Stimulated activated CD4-positive, alpha-beta T cell treated with anti-CD3 and anti-CD28 coated beads, Interleukin-2, amount 100 ng/mL, for 24 hours (primary cell): ENCODE data around the gene VEZF1.
A peak's percentile ranks its signal among the peaks of the same experiment; 100 is the strongest.

Experiments
- DNase-seq, 2 donors: peaks; one replicate each; pipeline ENCODE4 v3.0.0-alpha.2; 2020

The VEZF1 gene, protein sequence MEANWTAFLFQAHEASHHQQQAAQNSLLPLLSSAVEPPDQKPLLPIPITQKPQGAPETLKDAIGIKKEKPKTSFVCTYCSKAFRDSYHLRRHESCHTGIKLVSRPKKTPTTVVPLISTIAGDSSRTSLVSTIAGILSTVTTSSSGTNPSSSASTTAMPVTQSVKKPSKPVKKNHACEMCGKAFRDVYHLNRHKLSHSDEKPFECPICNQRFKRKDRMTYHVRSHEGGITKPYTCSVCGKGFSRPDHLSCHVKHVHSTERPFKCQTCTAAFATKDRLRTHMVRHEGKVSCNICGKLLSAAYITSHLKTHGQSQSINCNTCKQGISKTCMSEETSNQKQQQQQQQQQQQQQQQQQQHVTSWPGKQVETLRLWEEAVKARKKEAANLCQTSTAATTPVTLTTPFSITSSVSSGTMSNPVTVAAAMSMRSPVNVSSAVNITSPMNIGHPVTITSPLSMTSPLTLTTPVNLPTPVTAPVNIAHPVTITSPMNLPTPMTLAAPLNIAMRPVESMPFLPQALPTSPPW

DNA sequence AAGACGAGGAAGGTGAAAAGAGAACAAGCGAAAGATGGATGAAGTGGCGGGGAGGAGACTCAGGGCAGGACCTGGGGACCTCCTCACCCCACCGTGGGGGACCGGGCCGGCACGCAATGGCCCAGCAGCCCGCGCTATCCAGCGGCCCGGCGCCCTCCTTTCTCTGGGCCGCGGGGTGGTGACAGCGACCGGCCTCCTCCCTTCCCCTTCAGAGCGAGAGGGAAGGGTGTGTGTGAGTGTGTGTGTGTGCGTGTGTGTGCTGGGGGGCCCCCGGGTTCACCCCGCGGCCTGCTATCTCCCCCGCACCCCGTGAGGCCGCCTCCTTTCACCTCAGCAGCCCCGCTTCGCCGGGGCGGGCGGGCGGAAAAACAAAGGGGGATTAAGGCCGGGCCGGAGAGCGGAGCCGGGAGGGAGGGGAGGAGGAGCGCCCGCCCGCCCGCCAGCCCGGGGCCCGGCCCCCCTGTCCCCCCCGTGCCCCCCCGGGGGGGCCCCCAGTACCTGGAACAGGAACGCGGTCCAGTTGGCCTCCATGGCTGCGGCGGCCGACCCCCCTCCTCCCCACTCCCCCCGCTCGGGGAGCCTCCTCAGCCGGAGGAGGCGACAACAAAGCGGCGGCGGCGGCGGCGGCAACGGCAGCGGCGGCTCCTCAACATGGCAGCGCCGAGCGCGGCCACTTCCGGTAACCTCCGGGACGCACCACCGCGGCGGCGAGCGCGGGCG is at the start of gene VEZF1:
TSS of gene VEZF1 (minus strand) at position 674 of the 720 bp plus-strand sequence. CDS start at position 531, 143 bp downstream.
- peak; percentile 79 to 82 for DNase-seq

DNA sequence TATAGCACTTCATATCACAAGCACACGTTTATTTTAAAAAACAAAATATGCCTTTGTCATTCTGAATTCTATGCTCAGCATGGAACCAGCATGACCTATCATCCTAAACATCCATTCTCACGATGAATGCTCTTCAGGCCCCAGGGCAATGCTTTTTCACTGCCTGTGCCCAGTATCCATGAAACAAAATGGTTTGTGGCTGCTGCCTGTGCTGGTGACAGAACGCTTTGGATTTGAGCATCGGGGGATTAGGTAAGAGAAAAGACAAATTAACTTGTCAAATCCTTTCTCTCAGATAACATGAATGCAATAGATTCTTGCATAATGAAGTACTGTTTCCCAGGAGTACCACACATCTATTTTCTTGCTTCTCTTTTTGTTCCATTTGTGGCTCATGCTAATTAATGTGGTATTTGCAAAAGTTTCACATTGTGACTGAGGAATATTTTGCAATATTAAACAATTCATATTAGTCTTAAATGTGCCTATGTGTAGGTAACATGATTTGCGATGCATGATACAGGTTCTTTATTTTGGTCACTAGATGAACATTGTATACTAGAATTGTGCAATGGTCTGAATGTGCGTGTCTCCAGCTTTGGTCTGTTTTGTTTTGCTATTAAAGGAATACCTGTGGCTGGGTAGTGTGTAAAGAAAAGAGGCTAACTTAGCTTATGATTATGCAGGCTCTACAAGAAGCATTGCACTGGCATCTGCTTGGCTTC is 44.8 kb upstream of the VEZF1 start:
- no peak for DNase-seq

DNA sequence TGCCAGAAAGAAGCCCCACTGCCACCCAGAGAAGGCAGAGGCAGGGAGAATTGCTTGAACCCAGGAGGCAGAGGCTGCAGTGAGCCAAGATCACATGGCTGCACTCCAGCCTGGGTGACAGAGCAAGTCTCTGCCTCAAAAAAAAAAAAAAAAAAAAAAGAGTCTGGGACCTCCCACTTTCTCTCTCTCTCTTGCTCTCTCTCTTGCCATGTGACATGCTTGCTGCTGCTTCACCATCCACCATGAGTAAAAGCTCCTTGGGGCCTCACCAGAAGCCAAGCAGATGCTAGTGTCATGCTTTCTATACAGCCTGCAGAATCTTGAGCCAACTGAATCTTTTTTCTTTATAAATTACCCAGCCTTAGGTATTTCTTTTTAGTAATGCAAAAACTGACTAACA is 40.5 kb upstream of the VEZF1 start:
- DNase-seq: no peak

DNA sequence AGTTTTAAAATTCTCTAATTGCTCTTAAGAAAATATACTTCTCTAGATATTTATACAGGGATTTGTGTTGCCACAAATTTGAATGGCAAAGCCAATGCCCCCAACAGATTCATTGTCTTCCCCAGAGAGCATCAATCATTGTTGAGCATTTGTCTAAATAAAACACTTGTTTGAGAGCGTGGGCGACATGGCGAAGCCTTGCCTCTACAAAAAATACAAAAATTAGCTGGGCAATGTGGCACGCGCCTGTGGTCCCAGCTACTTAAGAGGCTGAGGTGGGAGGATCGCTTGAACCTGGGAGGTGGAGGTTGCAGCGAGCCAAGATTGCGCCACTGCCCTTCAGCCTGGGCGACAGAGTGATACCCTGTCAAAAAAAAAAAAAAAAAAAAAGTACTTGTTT is 32.3 kb upstream of the VEZF1 start:
- DNase-seq: no peak

DNA sequence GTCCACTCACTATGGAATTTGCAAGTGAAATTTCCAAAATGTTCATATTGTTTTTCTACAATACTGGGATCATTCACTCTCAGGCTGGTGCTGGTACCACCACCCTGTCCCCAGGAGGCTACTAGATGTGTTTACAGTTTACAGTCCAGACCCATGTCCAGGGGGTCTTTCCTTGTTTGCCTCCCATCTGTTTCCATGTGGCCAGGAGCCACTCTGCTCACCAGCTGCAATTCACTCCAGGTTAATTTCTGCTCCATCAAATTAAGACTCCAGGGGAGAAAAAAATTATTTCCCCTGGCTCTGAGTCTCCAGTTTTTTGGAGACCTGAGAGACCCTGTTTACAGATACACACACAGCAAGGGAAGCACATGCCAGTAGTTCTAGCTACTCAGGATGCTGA is 31.5 kb upstream of the VEZF1 start:
- DNase-seq: no peak

DNA sequence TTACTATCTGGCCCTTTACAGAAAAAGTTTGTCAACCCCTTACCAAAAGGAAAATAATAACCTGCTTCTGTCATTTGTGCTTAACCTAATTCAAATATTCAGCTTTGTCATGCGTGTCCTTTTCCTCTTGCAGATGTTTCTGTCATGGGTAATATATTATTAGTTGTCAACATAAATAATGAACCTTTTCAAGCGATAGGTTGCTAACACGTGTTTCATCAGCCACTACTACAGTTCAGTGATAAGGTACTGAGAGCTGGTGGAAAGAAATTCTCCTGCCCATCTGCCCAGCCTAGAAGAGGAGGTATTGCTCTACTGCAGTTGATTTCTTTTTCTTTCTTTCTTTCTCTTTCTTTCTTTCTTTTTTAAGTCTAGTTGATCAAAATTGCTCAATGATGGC is 31.0 kb upstream of the VEZF1 start:
- no peak for DNase-seq

DNA sequence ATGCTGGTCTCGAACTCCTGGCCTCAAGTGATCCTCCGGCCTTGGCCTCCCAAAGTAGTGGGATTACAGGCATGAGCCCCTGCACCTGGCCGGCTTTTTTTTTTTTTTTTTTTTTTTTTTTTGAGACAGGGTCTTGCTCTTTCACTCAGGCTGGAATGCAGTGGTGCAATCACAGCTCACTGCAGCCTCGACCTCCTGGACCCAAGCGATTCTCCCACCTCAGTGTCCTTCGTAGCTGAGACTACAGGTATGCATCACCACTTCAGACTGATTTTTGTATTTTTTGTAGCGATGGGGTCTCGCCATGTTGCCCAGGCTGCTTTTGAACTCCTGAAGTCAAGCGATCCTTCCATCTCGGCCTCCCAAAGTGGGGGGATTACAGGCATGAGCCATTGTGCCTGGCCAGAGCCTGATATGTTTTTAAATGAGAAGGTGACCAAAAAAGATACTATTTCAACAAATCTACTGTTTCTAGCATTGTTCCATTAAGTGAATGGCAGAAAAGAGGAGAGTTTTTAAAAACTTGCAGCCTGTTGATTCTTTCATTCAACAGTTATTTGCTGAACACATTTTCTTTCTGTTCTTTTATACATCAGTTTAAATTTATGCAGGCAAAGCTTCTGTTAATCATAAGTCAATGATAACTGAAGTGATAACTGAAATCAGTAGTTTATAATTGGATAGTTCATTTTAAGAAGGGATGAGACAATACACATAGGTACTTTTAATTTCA is 22.2 kb upstream of the VEZF1 start:
- no peak for DNase-seq

DNA sequence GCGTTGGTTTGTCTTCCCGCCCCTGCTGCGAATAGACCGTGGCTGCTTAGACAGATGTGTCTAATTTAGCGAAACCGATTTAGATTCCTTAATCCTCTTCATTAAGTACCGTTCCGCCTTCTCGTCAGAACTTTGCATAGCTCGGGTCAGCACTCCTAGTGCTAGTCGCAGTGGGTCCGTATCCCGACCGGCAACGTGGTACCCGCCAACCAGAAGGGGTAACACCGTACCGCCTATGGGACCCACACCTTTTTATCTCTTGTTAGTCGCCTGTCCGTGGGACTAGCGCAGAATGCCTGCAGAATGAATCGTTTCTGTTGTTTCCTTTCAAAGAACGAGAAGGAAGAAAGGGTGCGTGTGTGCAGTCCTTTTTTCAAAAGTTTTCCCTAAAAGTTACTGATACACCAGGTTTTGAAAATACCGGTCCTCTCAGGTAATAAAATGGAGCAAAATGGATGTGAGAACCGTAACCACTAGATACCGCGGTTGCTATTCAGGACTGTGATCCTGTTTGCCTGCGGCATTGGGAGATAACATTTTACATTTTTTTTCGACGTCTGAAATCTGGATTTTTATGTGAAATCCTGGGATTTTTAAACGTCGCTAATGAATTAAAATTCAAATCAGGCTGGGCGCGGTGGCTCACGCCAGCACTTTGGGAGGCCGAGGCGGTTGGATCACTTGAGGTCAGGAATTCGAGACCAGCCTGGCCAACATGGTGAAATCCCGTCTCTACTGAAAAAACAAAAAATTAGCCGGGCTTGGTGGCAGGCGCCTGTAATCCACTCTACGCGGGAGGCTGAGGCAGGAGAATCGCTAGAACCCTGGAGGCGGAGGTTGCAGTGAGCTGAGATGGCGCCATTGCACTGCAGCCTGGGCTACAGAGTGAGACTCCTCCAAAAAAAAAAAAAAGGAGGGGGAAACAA is 20.0 kb upstream of the VEZF1 start:
- DNase-seq: peak in 1 of 2 donors; percentile 25

DNA sequence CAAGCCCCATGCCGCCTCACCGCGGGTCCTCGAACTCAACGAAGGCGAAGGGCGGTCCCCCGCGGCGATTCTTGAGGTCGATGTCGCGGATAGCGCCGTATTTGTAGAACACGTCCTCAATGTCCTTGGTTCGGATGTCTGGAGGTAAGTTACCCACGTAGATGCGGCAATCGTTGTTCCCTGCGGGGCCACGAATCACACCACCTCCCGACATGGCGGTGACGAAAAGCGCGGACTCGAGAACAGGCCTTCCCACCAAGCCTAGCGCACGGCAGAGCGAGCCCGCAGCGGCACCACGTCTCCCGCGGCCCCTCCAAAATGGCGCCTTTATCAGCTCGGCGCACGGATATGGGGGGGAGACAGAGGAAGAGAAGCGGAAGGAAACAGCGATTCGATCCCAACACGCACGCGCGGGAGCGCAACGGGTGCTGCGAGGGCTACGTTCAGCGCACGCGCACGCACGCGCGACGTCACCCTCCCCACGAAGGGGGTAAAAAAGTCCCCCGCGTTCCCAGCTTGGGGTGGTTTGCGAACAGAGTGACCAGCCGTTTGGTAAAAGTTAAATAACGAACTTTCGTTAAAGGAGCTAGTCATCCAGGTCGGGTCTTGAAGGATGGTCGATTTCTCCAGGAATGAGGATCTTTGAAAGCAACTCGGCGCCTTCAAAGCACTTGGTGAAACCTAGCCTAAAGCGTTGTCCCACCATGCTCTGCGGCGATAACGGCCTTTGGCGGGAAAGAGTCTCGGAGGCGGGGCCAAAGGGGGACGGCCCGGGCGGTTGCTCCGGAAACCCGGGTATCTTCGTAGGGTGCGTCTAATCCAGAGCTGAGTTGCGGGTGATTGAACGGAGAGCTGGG is 19.1 kb upstream of the VEZF1 start, which contains the start of gene SRSF1:
TSS of gene SRSF1 (minus strand) at position 323 of the 857 bp plus-strand sequence. CDS start at position 214, 109 bp downstream.
- DNase-seq: peak; percentile 97

DNA sequence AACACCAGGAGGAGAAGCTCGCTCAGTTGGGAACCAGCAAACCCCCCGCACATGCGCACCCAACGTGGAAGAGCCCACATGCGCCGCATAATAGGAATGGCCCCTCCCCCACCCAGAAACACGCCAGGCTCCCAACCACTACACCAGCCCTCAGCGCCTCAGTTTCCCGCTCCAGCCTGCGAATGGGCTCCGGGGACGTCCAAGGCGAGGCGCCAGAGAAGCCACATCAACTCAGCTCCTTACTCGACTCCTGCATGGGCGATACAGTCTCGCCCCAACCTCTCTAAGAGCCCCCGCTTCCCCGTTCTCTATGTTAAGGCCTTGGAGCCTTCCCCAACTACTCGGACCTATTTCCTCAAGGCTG is 18.5 kb upstream of the VEZF1 start:
- DNase-seq: peak; percentile 79 to 81

DNA sequence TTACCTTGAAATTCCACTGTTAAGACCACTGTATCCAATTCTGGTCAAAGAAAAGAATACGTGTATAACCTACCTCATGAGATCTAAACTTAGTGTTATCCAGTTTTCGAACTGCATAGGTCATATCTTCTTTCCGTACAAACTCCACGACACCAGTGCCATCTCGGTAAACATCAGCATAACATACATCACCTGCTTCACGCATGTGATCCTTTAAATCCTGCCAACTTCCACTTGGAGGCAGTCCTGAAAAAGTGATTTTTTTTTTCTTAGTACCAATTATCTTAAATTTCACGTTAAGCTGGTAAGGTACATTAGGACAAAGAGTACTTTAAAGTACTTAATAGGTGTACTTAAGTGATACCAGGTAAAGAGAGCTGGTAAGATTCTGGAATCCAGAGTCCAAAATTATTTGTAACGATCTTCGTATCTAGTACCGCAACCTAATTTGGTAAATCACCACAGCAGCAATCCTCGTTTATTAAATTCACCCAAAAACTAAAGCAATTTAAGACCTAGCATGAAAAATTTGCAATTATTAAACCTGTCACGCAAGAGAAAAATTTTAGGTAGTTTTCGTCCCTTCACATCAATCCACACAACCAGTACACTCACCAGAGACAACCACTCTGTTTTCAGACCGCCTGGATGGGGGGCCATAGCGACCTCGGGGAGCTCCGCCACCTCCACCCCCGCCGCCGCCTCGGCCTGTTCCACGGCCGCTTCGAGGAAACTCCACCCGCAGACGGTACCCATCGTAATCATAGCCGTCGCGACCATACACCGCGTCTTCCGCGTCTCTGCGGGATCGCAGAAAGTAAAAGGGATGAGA is 17.9 kb upstream of the VEZF1 start:
- no peak for DNase-seq

DNA sequence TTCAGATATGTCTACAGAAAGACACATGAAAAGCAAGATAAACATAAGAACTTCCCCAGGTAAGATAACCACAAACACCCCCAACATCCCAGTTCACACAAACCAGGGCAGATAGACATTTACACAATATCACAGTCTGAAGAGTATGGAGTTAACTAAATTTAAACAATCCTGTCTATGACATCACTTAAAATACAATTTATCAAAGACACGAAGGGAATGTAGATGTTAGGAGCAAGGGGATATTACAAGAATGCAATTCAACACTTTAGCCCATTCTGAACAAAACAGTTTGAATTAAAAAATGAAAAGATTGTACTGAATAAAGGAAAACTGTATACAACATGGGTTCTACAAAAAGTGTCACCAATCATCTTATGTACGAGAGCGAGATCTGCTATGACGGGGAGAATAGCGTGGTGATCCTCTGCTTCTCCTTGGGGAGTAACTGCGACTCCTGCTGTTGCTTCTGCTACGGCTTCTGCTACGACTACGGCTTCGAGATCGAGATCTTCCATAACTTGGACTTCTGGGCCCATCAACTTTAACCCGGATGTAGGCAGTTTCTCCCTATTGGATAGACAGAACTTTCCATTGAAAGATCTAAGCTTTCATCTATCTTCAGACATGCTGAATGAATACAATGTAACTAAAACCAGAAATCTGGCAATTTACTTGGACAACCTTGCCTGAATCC is 17.1 kb upstream of the VEZF1 start:
- no peak for DNase-seq

DNA sequence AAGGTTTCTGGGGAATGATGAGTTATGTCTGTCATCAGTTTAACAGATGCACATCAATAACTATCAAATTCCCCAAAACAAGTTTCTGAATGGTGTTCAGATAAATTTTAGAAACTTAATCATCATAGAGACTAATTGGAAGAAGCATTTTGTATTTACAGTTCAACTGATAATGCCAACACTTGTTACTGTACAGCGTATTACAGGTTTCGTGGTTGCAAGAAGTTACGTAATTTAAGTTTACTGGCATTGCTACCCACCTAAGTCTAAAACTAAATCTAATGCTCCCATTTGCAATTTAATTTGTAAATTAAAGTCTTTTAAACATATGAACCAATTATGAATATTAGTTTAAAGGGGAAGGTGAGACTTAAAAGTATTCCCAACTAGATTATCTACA is 16.0 kb upstream of the VEZF1 start:
- DNase-seq: no peak

DNA sequence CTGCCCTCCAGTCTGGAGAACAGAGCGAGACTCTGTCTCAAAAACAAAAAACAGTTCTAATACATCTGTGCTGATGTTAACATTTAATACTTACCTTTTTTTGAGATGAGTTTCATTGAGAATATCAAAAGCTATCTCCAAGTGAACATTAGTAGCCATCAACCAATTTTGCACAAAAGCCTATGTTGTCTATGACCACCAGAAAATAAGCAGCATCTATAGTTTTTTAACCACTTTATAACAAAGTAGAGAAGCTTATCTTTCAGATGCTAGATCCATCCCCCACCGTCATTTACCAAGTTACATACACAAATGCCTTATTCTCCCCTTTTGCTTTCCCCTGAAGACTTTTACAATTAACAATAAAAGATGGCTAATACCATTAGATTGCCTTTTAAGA is 14.9 kb upstream of the VEZF1 start:
- no peak for DNase-seq

DNA sequence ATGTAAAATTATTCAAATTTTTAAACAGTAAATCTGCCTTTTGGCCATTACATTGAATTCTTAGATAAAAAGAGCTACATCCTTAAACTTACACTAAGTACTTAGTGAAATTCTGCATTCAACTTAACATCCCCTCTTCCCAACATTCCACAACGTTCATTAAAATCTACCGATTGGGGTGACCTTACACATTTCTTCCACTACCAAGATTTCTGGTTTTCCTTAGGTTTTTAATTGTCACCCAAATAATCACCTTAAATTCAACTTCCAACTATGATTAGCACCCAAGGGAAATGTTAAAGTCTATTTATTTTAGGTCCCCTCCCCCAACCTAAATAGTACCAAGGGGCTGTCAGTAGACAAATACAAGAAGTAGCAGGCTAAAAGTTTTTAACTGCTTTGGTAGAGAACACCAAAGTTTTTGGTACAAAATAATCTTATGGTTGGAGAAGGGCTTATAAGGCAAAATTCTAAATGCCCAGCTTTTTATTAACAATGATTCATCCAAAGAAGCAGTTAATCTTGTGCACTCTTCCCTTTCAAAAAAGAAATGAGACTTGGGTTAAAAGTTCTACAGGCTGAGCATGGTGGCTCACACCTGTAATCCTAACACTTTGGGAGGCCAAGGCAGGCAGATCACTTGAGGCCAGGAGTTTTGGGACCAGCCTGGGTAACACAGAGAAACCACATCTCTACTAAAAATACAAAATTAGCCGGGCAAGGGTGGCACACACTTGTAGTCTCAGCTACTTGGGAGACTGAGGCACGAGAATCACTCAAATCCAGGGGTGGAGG is 14.3 kb upstream of the VEZF1 start:
- DNase-seq: no peak

DNA sequence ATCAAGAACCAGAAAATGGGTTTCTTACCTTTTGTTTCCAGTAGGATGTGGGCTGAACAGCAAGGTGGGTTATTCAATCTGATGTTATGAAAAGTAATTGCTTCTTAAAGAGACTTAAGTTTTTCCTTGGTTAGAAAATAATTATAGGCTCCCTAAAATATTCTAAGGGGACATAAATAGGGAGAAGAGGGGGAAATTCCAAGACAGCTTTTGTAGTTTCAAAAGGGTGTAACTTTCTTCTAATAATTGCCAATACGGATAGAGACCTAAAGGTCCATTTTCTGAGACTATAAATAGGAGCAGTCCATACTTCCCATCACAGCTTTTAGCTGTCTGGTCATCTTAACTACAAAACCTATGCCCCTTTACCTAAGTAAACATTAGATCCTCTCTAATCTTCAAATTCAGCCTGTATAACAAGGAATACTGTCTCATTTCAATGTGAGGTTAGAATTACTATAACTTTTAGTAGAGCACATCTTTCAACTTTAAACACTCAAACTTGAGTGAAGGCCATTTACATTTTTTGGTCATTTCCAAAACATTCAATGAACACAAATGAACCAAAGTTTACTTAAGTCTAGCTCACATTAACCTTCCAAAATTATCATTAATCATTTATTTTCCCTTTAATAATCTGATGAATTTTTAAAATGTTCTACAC is 13.5 kb upstream of the VEZF1 start:
- no peak for DNase-seq

DNA sequence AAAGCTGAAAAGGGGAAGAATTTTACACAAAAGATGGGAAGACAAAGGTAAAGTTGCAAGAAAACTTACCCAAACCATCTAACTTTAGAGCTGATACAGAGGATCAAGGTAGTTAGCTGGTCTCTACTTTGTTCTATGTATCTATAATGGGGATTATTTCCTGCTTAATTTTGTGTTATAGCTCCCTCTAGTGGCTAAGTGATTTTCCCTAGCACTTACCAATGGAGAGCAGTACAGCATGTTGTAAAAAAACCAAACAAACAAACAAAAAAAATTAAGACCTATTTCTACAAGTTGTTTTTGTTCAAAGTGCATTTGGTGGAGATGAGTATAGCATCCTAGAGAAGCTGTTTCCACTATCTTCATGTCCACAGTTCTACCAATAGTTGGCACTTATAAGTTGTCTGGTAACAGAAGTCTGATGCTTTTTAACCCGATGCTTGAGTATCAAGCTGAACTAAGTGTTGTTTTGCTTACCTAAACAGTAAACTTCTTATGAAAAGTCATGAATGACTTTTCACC is 11.5 kb upstream of the VEZF1 start:
- no peak for DNase-seq
